Psoas muscle (tissue), 8 donors: ENCODE measurements around the gene DRAXIN. TPM values are rescaled to one million over a fixed set of nuclear protein-coding genes. Genes with fewer than 3 reads are reported as not detected.

Source experiments
- ATAC-seq, 4 donors: fragments of 200-7000 bp; cut with Tn5 transposase; one replicate each; pipeline ENCODE4 v1.9.1; 2020; ENCODE audit warnings: moderate library complexity in 3 of 4, mild to moderate bottlenecking in 2 of 4
- DNase-seq, 2 donors: peaks; one replicate each; pipeline ENCODE4 v3.0.0-alpha.2; 2020
- H3K27ac ChIP-seq: fragments of 200-600 bp; one replicate; pipeline ENCODE4 v1.8.0; 2022
- H3K27me3 ChIP-seq, 3 donors: fragments of 200-600 bp in 1 of 3; one replicate each; pipeline versions ENCODE4 v1.6.1 to v1.8.0; 2013 to 2022; ENCODE audit warnings: low read length in 2 of 3, mild to moderate bottlenecking in 2 of 3, moderate library complexity in 1 of 3; ENCODE audit not compliant: insufficient read depth in 3 of 3
- H3K36me3 ChIP-seq, 2 donors: fragments of 200-600 bp in 1 of 2; one replicate each; pipeline versions ENCODE4 v1.6.1 to v1.8.0; 2013 to 2022; ENCODE audit warnings: low read depth in 1 of 2, mild to moderate bottlenecking in 1 of 2, moderate library complexity in 1 of 2; ENCODE audit not compliant: insufficient read depth in 1 of 2
- H3K4me1 ChIP-seq: fragments of 200-600 bp; one replicate; pipeline ENCODE4 v1.8.0; 2022
- H3K4me3 ChIP-seq: fragments of 200-600 bp; one replicate; pipeline ENCODE4 v1.8.0; 2022; ENCODE audit warnings: mild to moderate bottlenecking
- H3K9me3 ChIP-seq: fragments of 200-600 bp; one replicate; pipeline ENCODE4 v1.8.0; 2022
- WGBS, 3 donors: extraction: QIAGEN DNeasy Blood & Tissue Kit; methylation state at CpG; one replicate each; pipeline versions ENCODE4 v1.1.6 to v1.1.7; 2013; 5-methylcytosine and 5-hydroxymethylcytosine counted together
- intact Hi-C, 2 donors: fragments of 100-400 bp; cut with DNase I; formaldehyde crosslinking; loops; one replicate each; pipeline versions ENCODE4 v1.11.0 to v1.14.2; 2022
- polyA plus RNA-seq, 3 donors: library from polyadenylated mRNA; stranded (reverse); fragments of 200-250 nt; gene quantifications; one replicate each; pipeline ENCODE4 v1.2.3, GENCODE V29; 2013
- total RNA-seq, 4 donors: library from RNA; stranded (reverse); fragmentation: NEBNext Ultra II Directional in 2 of 4; extraction: Animal tissue kit (Norgen Biotek cat#: 25700) in 2 of 4; gene quantifications; one replicate each; pipeline versions ENCODE4 v1.2.1 to v1.2.4, GENCODE V29; 2021 to 2023
- TF ChIP-seq, protein P1 (sequence below): fragments of 200-600 bp; IDR thresholded peaks from one replicate; pipeline ENCODE4 v1.8.0; 2022; ENCODE audit warnings: antibody characterized with exemption
- donor health status: healthy with polysubstance abuse.
- donor health status: DM: no; HTN: no; CAD: no; lungs with moderate emphysema.
- donor health status: Bipolar disorder and iron deficiency.
- donor health status: healthy.
- donor health status: DM: yes; HTN: yes; CAD: no.
- donor health status: DM: no; HTN: no; CAD: no.
- donor health status: DM: no; HTN: no; CAD: no.
- donor health status: DM: yes; HTN: yes; CAD: no.

Gene DRAXIN
- total and polyA plus RNA-seq, 7 donors: 0.01 to 0.65 (median 0.04) TPM; not detected in 4

- H3K36me3 ChIP-seq: peaks cover 0 to 27% of the 10 kb centered on the region in 2 donors
- H3K9me3 ChIP-seq: no peaks in the 10 kb centered on the region
- WGBS, 3 donors: 52 to 64% (median 63%) methylated on average over 7 of the region's 7 CpGs
- ATAC-seq (peak in 1 of 4 donors; percentile 15), DNase-seq (no peak)
- peaks cover 0 to 2% (median 0%) of the 10 kb centered on the region in 3 donors for H3K27me3 ChIP-seq
- intact Hi-C loops: no loop called here
- TF ChIP-seq, protein P1, sequence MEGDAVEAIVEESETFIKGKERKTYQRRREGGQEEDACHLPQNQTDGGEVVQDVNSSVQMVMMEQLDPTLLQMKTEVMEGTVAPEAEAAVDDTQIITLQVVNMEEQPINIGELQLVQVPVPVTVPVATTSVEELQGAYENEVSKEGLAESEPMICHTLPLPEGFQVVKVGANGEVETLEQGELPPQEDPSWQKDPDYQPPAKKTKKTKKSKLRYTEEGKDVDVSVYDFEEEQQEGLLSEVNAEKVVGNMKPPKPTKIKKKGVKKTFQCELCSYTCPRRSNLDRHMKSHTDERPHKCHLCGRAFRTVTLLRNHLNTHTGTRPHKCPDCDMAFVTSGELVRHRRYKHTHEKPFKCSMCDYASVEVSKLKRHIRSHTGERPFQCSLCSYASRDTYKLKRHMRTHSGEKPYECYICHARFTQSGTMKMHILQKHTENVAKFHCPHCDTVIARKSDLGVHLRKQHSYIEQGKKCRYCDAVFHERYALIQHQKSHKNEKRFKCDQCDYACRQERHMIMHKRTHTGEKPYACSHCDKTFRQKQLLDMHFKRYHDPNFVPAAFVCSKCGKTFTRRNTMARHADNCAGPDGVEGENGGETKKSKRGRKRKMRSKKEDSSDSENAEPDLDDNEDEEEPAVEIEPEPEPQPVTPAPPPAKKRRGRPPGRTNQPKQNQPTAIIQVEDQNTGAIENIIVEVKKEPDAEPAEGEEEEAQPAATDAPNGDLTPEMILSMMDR: no peak
- no peaks in the 10 kb centered on the region for H3K4me1 ChIP-seq
- H3K4me3 ChIP-seq: no peak overlapping the region
- no peak overlapping the region for H3K27ac ChIP-seq
Observed at GRCh38 chr1:11753555-11754208, 62.2 kb downstream of the DRAXIN start.

GRCh38 chr1:11757047-11757446, 65.5 kb downstream of the DRAXIN start:
- peaks cover 0 to 9% (median 5%) of the 10 kb centered on the region in 3 donors for H3K27me3 ChIP-seq
- DNase-seq: no peak
- H3K27ac ChIP-seq: no peak overlapping the region
- no peaks in the 10 kb centered on the region for H3K9me3 ChIP-seq
- no peaks in the 10 kb centered on the region for H3K4me1 ChIP-seq
- WGBS, 3 donors: 86 to 90% (median 89%) methylated on average over 1 of the region's 1 CpG
- TF ChIP-seq, protein P1: no peak
- H3K36me3 ChIP-seq: no peaks in the 10 kb centered on the region
- H3K4me3 ChIP-seq: no peak overlapping the region
- no peak for ATAC-seq
- intact Hi-C loops: no loop called here

DNA sequence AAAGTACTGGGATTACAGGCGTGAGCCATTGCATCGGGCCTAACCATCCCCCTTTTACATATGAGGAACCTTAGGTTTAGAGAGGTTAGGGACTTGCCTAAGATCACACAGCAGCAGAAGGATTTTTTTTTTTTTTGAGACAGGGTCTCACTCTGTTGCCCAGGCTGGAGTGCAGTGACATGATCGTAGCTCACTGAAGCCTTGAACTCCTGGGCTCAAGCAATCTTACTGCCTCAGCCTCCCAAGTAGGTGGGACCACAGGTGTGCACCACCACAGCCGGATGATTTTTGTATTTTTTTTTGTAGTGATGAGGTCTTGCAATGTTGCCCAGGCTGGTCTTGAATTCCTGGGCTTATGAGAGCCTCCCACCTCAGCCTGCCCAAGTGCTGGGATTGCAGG, 68.3 kb downstream of the DRAXIN start:
- intact Hi-C loops: no loop called here
- DNase-seq (no peak), ATAC-seq (no peak)
- Histone ChIP-seq H3K4me1 (no peaks in the 10 kb centered on the region), H3K27ac (no peak overlapping the region), H3K27me3 (peaks cover 0 to 20% (median 3%) of the 10 kb centered on the region in 3 donors), H3K4me3 (no peak overlapping the region), H3K9me3 (no peaks in the 10 kb centered on the region), H3K36me3 (no peaks in the 10 kb centered on the region)
- 81 to 92% (median 88%) methylated on average over 4 of the region's 4 CpGs for WGBS, 3 donors
- TF ChIP-seq, protein P1: no peak

GRCh38 chr1:11761285-11761684, 69.8 kb downstream of the DRAXIN start:
- no peaks in the 10 kb centered on the region for H3K9me3 ChIP-seq
- H3K36me3 ChIP-seq: no peaks in the 10 kb centered on the region
- DNase-seq (no peak), ATAC-seq (no peak)
- TF ChIP-seq, protein P1: no peak
- H3K4me3 ChIP-seq: no peak overlapping the region
- H3K27me3 ChIP-seq: peaks cover 0 to 20% (median 3%) of the 10 kb centered on the region in 3 donors
- no peaks in the 10 kb centered on the region for H3K4me1 ChIP-seq
- WGBS, 3 donors: 75 to 82% (median 78%) methylated on average over 6 of the region's 6 CpGs
- no peak overlapping the region for H3K27ac ChIP-seq
- intact Hi-C loops: no loop called here

DNA sequence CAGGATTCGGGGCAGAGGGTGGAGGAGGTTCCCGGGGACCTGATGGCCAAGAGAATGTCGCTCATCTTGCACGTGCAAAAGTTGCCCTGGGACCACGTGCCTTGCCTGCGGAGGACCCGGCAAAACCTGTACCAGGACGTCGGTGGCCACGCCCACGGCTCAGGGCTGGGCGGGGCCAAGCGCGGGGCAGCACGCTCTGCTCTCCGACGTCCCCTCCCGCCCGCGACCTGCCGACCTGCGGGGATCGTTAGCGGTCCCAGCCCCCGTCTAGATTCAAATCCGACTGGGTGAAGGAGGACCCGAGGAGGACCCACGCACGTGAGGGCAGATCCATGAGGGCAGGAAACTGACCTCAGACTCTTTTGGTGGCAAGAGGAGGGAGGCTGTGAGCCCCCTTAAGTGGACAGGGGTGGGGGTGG, 70.5 kb downstream of the DRAXIN start, which contains the start of gene C1orf167:
Gene C1orf167 (plus strand): TSS at position 206 of the 419 bp plus-strand sequence. CDS start 2,208 bp downstream, outside the sequence.
- H3K36me3 ChIP-seq: no peaks in the 10 kb centered on the region
- no peaks in the 10 kb centered on the region for H3K4me1 ChIP-seq
- peak within 1 kb of the TSS; percentile 28 for H3K4me3 ChIP-seq
- H3K9me3 ChIP-seq: no peaks in the 10 kb centered on the region
- TF ChIP-seq, protein P1: no peak
- no peak within 1 kb of the TSS for H3K27ac ChIP-seq
- ATAC-seq: peak in 3 of 4 donors; percentile 33 to 52 (median 40)
- H3K27me3 ChIP-seq: peaks cover 0 to 20% (median 3%) of the 10 kb centered on the region in 3 donors
- intact Hi-C loops: no loop called here
- WGBS, 3 donors: 5 to 6% (median 5%) methylated on average over 27 to 29 of the region's 29 CpGs
- no peak for DNase-seq
